Liver (tissue), 9 donors: ENCODE results near the gene FAM120B. TPM values are rescaled to one million over a fixed set of nuclear protein-coding genes. Genes with fewer than 3 reads are reported as not detected.

ENCODE experiments used
- DNase-seq: peaks from one replicate; pipeline ENCODE4 v3.0.0-alpha.2; 2017; ENCODE audit warnings: low spot score
- H3K27ac ChIP-seq, 2 donors: one replicate each; pipeline ENCODE4 v1.7.0; 2013; ENCODE audit warnings: inconsistent platforms in 2 of 2, low read length in 2 of 2, control low read depth in 1 of 2, low read depth in 1 of 2, mild to moderate bottlenecking in 1 of 2
- H3K27me3 ChIP-seq, 4 donors: one replicate each; pipeline versions ENCODE4 v1.6.1 to v1.7.0; 2013; ENCODE audit warnings: low read length in 3 of 4, inconsistent platforms in 1 of 4, mild to moderate bottlenecking in 1 of 4, moderate library complexity in 1 of 4; ENCODE audit not compliant: control insufficient read depth in 4 of 4, insufficient read depth in 4 of 4
- H3K36me3 ChIP-seq, 4 donors: one replicate each; pipeline versions ENCODE4 v1.6.1 to v1.7.0; 2013; ENCODE audit warnings: low read length in 3 of 4, mild to moderate bottlenecking in 3 of 4, low read depth in 1 of 4, moderate library complexity in 1 of 4; ENCODE audit not compliant: control insufficient read depth in 4 of 4, insufficient read depth in 3 of 4
- H3K4me1 ChIP-seq, 4 donors: one replicate each; pipeline versions ENCODE4 v1.6.1 to v1.7.0; 2013; ENCODE audit warnings: low read length in 3 of 4, mild to moderate bottlenecking in 3 of 4, moderate library complexity in 1 of 4; ENCODE audit not compliant: control insufficient read depth in 4 of 4, insufficient read depth in 4 of 4
- H3K4me3 ChIP-seq, 3 donors: one replicate each; pipeline versions ENCODE4 v1.6.1 to v1.7.0; 2013; ENCODE audit warnings: low read length in 3 of 3, control low read depth in 1 of 3, low read depth in 1 of 3, mild to moderate bottlenecking in 1 of 3
- H3K9ac ChIP-seq, 2 donors: one replicate each; pipeline ENCODE4 v1.7.0; 2013; ENCODE audit warnings: low read length in 2 of 2, mild to moderate bottlenecking in 2 of 2, moderate library complexity in 2 of 2, control low read depth in 1 of 2, low read depth in 1 of 2
- H3K9me3 ChIP-seq, 4 donors: one replicate each; pipeline versions ENCODE4 v1.6.1 to v1.7.0; 2013; ENCODE audit warnings: low read length in 3 of 4; ENCODE audit not compliant: control insufficient read depth in 4 of 4
- ATF3 ChIP-seq: IDR thresholded peaks from 2 replicates; pipeline ENCODE4 v1.6.1; 2016; ENCODE audit warnings: antibody characterized with exemption
- EGR1 ChIP-seq, 2 donors: IDR thresholded peaks; 2 replicates each; pipeline ENCODE4 v1.6.1; 2016 to 2018; ENCODE audit warnings: antibody characterized with exemption in 2 of 2, low read depth in 2 of 2
- FOXA1 ChIP-seq: IDR thresholded peaks from 2 replicates; pipeline ENCODE4 v1.6.1; 2016; ENCODE audit warnings: antibody characterized with exemption
- FOXA2 ChIP-seq: IDR thresholded peaks from 2 replicates; pipeline ENCODE4 v1.6.1; 2016; ENCODE audit warnings: antibody characterized with exemption
- GABPA ChIP-seq, 2 donors: IDR thresholded peaks in 1 of 2; conservative IDR thresholded peaks in 1 of 2; 2 replicates each; pipeline ENCODE4 v1.6.1; 2016; ENCODE audit warnings: antibody characterized with exemption in 2 of 2, mild to moderate bottlenecking in 1 of 2, moderate library complexity in 1 of 2
- HNF4A ChIP-seq, 2 donors: conservative IDR thresholded peaks; 2 replicates each; pipeline ENCODE4 v1.6.1; 2016; ENCODE audit warnings: antibody characterized with exemption in 2 of 2, mild to moderate bottlenecking in 2 of 2
- JUND ChIP-seq, 2 donors: IDR thresholded peaks; 2 replicates each; pipeline ENCODE4 v1.6.1; 2016; ENCODE audit warnings: antibody characterized with exemption in 2 of 2
- MAX ChIP-seq: IDR thresholded peaks from 2 replicates; pipeline ENCODE4 v1.6.1; 2016; ENCODE audit warnings: antibody characterized with exemption
- NR2F2 ChIP-seq: IDR thresholded peaks from 2 replicates; pipeline ENCODE4 v1.6.1; 2016; ENCODE audit warnings: antibody characterized with exemption
- RAD21 ChIP-seq, 2 donors: IDR thresholded peaks; 2 replicates each; pipeline ENCODE4 v1.6.1; 2016; ENCODE audit warnings: antibody characterized with exemption in 2 of 2, mild to moderate bottlenecking in 2 of 2
- RXRA ChIP-seq, 2 donors: IDR thresholded peaks; 2 replicates each; pipeline ENCODE4 v1.6.1; 2017 to 2018; ENCODE audit warnings: antibody characterized with exemption in 2 of 2, mild to moderate bottlenecking in 1 of 2
- YY1 ChIP-seq: IDR thresholded peaks from 2 replicates; pipeline ENCODE4 v1.6.1; 2016; ENCODE audit warnings: antibody characterized with exemption, mild to moderate bottlenecking
- WGBS: extraction: QIAGEN DNeasy Blood & Tissue Kit; methylation state at CpG from one replicate; pipeline ENCODE4 v1.1.7; 2013; 5-methylcytosine and 5-hydroxymethylcytosine counted together
- polyA plus RNA-seq, 2 donors: library from polyadenylated mRNA; stranded (reverse) in 1 of 2; unstranded in 1 of 2; fragments of 200-250 nt in 1 of 2; fragments of >200 nt in 1 of 2; fragmentation: Nextera tagmentation in 1 of 2; extraction: Ambion mirVana in 1 of 2; gene quantifications; one replicate each; pipeline versions ENCODE4 v1.2.1 to v1.2.3, GENCODE V29; 2013 to 2015
- total RNA-seq, 2 donors: library from RNA; depleted of rRNA; stranded (reverse); fragments of >200 nt; gene quantifications; one replicate each; pipeline ENCODE4 v1.2.3, GENCODE V29; 2014
- TF ChIP-seq, protein P1 (sequence below): fragments of 150-350 bp; IDR thresholded peaks from 2 replicates; pipeline ENCODE4 v1.5.1; 2017; ENCODE audit warnings: improper control_type of control experiment, low read depth, low read length; ENCODE audit not compliant: missing input control
- TF ChIP-seq, protein P2 (sequence below): IDR thresholded peaks from 2 replicates; pipeline ENCODE4 v1.6.1; 2016; ENCODE audit warnings: antibody characterized with exemption
- donor health status: healthy.
- donor health status: healthy.
- donor health status: healthy.
- donor health status: healthy.
- donor health status: healthy.

FAM120B gene
- total and polyA plus RNA-seq, 4 donors = 6.0 to 11.1 (median 9.1) TPM

- Histone ChIP-seq H3K9ac (no peak overlapping the region), H3K27ac (no peak overlapping the region), H3K9me3 (peaks cover 0 to 5% (median 0%) of the 10 kb centered on the region in 4 donors), H3K4me1 (no peaks in the 10 kb centered on the region), H3K4me3 (no peak overlapping the region), H3K27me3 (no peaks in the 10 kb centered on the region), H3K36me3 (peaks cover 4 to 40% (median 31%) of the 10 kb centered on the region in 4 donors)
- no peak for DNase-seq
- WGBS = 94% methylated on average over 2 of the region's 2 CpGs
- TF ChIP-seq GABPA (IDR thresholded peaks at IDR 0.05 in 1 of 2, conservative IDR thresholded peaks at IDR 0.05 in 1 of 2) (no peak), HNF4A (conservative IDR thresholded peaks at IDR 0.05) (no peak), RAD21 (IDR thresholded peaks at IDR 0.05) (no peak), FOXA1 (no peak), ATF3 (no peak), NR2F2 (no peak), YY1 (no peak), JUND (IDR thresholded peaks at IDR 0.05) (no peak), EGR1 (IDR thresholded peaks at IDR 0.05; ENCODE audit: low read depth in 2 of 2) (no peak), FOXA2 (no peak), RXRA (IDR thresholded peaks at IDR 0.05) (no peak), MAX (no peak)
- TF ChIP-seq, protein P1, sequence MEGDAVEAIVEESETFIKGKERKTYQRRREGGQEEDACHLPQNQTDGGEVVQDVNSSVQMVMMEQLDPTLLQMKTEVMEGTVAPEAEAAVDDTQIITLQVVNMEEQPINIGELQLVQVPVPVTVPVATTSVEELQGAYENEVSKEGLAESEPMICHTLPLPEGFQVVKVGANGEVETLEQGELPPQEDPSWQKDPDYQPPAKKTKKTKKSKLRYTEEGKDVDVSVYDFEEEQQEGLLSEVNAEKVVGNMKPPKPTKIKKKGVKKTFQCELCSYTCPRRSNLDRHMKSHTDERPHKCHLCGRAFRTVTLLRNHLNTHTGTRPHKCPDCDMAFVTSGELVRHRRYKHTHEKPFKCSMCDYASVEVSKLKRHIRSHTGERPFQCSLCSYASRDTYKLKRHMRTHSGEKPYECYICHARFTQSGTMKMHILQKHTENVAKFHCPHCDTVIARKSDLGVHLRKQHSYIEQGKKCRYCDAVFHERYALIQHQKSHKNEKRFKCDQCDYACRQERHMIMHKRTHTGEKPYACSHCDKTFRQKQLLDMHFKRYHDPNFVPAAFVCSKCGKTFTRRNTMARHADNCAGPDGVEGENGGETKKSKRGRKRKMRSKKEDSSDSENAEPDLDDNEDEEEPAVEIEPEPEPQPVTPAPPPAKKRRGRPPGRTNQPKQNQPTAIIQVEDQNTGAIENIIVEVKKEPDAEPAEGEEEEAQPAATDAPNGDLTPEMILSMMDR = no peak
- TF ChIP-seq, protein P2, sequence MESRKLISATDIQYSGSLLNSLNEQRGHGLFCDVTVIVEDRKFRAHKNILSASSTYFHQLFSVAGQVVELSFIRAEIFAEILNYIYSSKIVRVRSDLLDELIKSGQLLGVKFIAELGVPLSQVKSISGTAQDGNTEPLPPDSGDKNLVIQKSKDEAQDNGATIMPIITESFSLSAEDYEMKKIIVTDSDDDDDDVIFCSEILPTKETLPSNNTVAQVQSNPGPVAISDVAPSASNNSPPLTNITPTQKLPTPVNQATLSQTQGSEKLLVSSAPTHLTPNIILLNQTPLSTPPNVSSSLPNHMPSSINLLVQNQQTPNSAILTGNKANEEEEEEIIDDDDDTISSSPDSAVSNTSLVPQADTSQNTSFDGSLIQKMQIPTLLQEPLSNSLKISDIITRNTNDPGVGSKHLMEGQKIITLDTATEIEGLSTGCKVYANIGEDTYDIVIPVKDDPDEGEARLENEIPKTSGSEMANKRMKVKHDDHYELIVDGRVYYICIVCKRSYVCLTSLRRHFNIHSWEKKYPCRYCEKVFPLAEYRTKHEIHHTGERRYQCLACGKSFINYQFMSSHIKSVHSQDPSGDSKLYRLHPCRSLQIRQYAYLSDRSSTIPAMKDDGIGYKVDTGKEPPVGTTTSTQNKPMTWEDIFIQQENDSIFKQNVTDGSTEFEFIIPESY = no peak
Observed at GRCh38 chr6:170346649-170347048, 40.1 kb downstream of the FAM120B start.

- DNase-seq = no peak
- Histone ChIP-seq H3K27me3 (no peaks in the 10 kb centered on the region), H3K4me1 (no peaks in the 10 kb centered on the region), H3K9ac (no peak overlapping the region), H3K36me3 (peaks cover 4 to 39% (median 31%) of the 10 kb centered on the region in 4 donors), H3K9me3 (peaks cover 0 to 7% (median 0%) of the 10 kb centered on the region in 4 donors), H3K4me3 (no peak overlapping the region), H3K27ac (no peak overlapping the region)
- 75% methylated on average over 4 of the region's 4 CpGs for WGBS
- TF ChIP-seq, protein P2 = no peak
- TF ChIP-seq, protein P1 = no peak
- TF ChIP-seq FOXA1 = no peak
Observed at GRCh38 chr6:170347091-170347490, 40.5 kb downstream of the FAM120B start.
